Keratinocyte (primary cell): ENCODE data around the gene MDN1. TPM values are rescaled to one million over a fixed set of nuclear protein-coding genes. Genes with fewer than 3 reads are reported as not detected.

Experiments used
- DNase-seq: peaks from one replicate; pipeline ENCODE4 v3.0.0-alpha.2; 2011; ENCODE audit warnings: low read depth, missing footprints, low spot score
- FAIRE-seq: peaks from 2 replicates; lab custom pipeline; 2011; peaks lifted over from hg19 to GRCh38; lab: Jason Lieb, UNC
- H2AFZ ChIP-seq: 2 replicates; pipeline ENCODE4 v1.6.0; 2012; ENCODE audit warnings: low read length, control low read depth, inconsistent platforms; ENCODE audit not compliant: control insufficient read depth
- H3K27ac ChIP-seq: 2 replicates; pipeline ENCODE4 v1.5.1; 2011; ENCODE audit warnings: low read length; ENCODE audit not compliant: control insufficient read depth, insufficient read depth
- H3K27me3 ChIP-seq: 3 replicates; pipeline ENCODE4 v1.6.0; 2011; ENCODE audit warnings: low read length; ENCODE audit not compliant: control insufficient read depth, insufficient read depth; ENCODE audit errors: extremely low read depth
- H3K36me3 ChIP-seq, 2 experiments: 2 replicates in 1 of 2; 3 replicates in 1 of 2; pipeline ENCODE4 v1.5.1; 2011; ENCODE audit warnings: low read length in 2 of 2, mild to moderate bottlenecking in 1 of 2; ENCODE audit not compliant: control insufficient read depth in 2 of 2, insufficient read depth in 2 of 2; ENCODE audit errors: extremely low read depth in 1 of 2
- H3K4me1 ChIP-seq: 3 replicates; pipeline ENCODE4 v1.5.1; 2011; ENCODE audit warnings: low read length; ENCODE audit not compliant: control insufficient read depth, insufficient read depth; ENCODE audit errors: extremely low read depth
- H3K4me2 ChIP-seq: 3 replicates; pipeline ENCODE4 v1.6.0; 2011; ENCODE audit warnings: low read depth, low read length; ENCODE audit not compliant: control insufficient read depth, insufficient read depth; ENCODE audit errors: extremely low read depth
- H3K4me3 ChIP-seq, 3 experiments: fragments of 200-600 bp in 1 of 3; sonication (generic) in 1 of 3; 2 replicates in 2 of 3; 3 replicates in 1 of 3; pipeline ENCODE4 v1.5.1; 2011 to 2016; ENCODE audit warnings: low read length in 3 of 3, mild to moderate bottlenecking in 3 of 3, control low read depth in 2 of 3, inconsistent platforms in 1 of 3, low read depth in 1 of 3, mixed read lengths in 1 of 3, mixed run types in 1 of 3, moderate library complexity in 1 of 3; ENCODE audit not compliant: control insufficient read depth in 2 of 3, insufficient read depth in 2 of 3; ENCODE audit errors: extremely low read depth in 1 of 3
- H3K79me2 ChIP-seq: 2 replicates; pipeline ENCODE4 v1.6.0; 2012; ENCODE audit warnings: low read length; ENCODE audit not compliant: control insufficient read depth, insufficient read depth
- H3K9ac ChIP-seq: 3 replicates; pipeline ENCODE4 v1.6.0; 2011; ENCODE audit warnings: low read length; ENCODE audit not compliant: control insufficient read depth, insufficient read depth; ENCODE audit errors: extremely low read depth
- H3K9me1 ChIP-seq: 3 replicates; pipeline ENCODE4 v1.6.0; 2011; ENCODE audit warnings: low read length; ENCODE audit not compliant: control insufficient read depth, insufficient read depth; ENCODE audit errors: extremely low read depth
- H3K9me3 ChIP-seq: 2 replicates; pipeline ENCODE4 v1.5.1; 2012; ENCODE audit warnings: low read depth, low read length; ENCODE audit not compliant: control insufficient read depth
- H4K20me1 ChIP-seq: 3 replicates; pipeline ENCODE4 v1.6.0; 2011; ENCODE audit warnings: low read length; ENCODE audit not compliant: control insufficient read depth, insufficient read depth; ENCODE audit errors: extremely low read depth
- EZH2 ChIP-seq: IDR thresholded peaks from one replicate; pipeline ENCODE4 v1.6.1; 2012; ENCODE audit warnings: inconsistent platforms, mild to moderate bottlenecking, low read length, moderate library complexity
- dilution Hi-C: fragments of 300-500 bp; cut with MboI; formaldehyde crosslinking; loops from one replicate; pipeline ENCODE4 v1.7.0; 2020; ENCODE audit warnings: low sequenced_read_pairs; ENCODE audit not compliant: extremely low pct_ligation_motif_present
- polyA plus RNA-seq, 5 experiments: library from polyadenylated mRNA; depleted of rRNA in 3 of 5; stranded (reverse) in 3 of 5; stranded (forward) in 1 of 5; unstranded in 1 of 5; fragments of >200 nt; gene quantifications; 1 replicate in 1 of 5; 2 replicates in 3 of 5; 3 replicates in 1 of 5; pipeline versions ENCODE4 v1.2.1 to v1.2.3, GENCODE V29; 2011 to 2012; ENCODE audit warnings: missing spikeins in 2 of 5, low read depth in 1 of 5, low replicate concordance in 1 of 5
- TF ChIP-seq, protein P1 (sequence below), 3 experiments: IDR thresholded peaks in 1 of 3; conservative IDR thresholded peaks in 1 of 3; optimal IDR thresholded peaks in 1 of 3; 2 replicates in 2 of 3; 3 replicates in 1 of 3; pipeline versions ENCODE3 to v1.5.1; 2011; ENCODE audit warnings: low read length in 3 of 3, mild to moderate bottlenecking in 3 of 3, moderate library complexity in 2 of 3, control low read depth in 1 of 3, inconsistent platforms in 1 of 3; ENCODE audit not compliant: insufficient read depth in 2 of 3; ENCODE audit errors: extremely low read depth in 1 of 3

The MDN1 gene
- polyA plus RNA-seq, 1 donor (not counting 4 experiments of a cell fraction or from before 2014, with no cell fraction given), result 16.0 TPM

DNA sequence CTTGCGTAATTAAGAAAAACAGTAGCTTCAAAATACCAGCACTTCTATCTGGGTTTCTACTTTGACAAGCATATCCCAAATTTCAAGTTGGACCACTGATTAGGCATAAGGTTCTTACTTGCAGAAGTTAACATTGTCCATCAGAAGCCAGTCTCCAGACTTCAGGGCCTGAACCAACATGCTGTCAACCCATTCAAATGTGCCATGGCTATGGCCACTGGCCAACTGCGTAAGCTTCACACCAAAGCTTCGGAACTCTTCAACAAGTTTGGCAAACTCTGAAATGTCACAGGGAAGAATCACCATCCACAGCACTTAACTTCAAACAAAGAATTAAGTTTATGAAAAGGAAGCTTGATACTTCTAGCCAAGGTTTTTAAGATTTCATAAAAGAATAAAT lies 103.1 kb downstream of the MDN1 start:
- dilution Hi-C loops, result no loop called here
- Histone ChIP-seq H3K4me2 (no peak overlapping the region), H3K27ac (no peak overlapping the region), H2AFZ (no peak overlapping the region), H3K4me1 (no peaks in the 10 kb centered on the region), H3K9ac (no peak overlapping the region), H3K9me1 (no peaks in the 10 kb centered on the region), H3K27me3 (no peaks in the 10 kb centered on the region), H3K4me3 (no peak overlapping the region), H4K20me1 (no peaks in the 10 kb centered on the region), H3K36me3 (peaks cover 18 to 35% of the 10 kb centered on the region in 2 experiments), H3K79me2 (no peaks in the 10 kb centered on the region), H3K9me3 (no peaks in the 10 kb centered on the region)
- TF ChIP-seq, protein P1, sequence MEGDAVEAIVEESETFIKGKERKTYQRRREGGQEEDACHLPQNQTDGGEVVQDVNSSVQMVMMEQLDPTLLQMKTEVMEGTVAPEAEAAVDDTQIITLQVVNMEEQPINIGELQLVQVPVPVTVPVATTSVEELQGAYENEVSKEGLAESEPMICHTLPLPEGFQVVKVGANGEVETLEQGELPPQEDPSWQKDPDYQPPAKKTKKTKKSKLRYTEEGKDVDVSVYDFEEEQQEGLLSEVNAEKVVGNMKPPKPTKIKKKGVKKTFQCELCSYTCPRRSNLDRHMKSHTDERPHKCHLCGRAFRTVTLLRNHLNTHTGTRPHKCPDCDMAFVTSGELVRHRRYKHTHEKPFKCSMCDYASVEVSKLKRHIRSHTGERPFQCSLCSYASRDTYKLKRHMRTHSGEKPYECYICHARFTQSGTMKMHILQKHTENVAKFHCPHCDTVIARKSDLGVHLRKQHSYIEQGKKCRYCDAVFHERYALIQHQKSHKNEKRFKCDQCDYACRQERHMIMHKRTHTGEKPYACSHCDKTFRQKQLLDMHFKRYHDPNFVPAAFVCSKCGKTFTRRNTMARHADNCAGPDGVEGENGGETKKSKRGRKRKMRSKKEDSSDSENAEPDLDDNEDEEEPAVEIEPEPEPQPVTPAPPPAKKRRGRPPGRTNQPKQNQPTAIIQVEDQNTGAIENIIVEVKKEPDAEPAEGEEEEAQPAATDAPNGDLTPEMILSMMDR (optimal IDR thresholded peaks at IDR 0.05 in 1 of 3, IDR thresholded peaks at IDR 0.05 in 1 of 3, conservative IDR thresholded peaks at IDR 0.05 in 1 of 3; ENCODE audit: extremely low read depth in 1 of 3, insufficient read depth in 2 of 3, low read length in 3 of 3), result no peak
- TF ChIP-seq EZH2, result no peak
- FAIRE-seq (no peak), DNase-seq (no peak)

DNA sequence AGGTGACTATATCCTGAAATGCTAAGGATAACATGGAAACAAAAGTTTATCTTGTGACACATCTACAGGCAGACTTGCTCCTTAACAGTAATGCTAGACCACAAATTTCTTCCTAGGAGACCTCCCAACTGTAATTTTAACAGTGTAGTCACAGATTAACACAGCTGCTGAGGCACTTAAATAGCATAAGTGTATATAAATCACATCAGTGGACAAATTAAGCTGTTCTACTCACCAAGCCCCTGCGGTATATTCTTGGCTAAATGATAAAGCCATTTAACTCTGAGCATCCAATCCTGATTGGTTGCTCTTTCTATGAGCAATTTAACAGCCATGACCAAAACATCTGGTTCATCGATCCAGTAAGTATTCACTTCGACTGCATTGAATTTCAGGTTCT lies 107.8 kb downstream of the MDN1 start:
- TF ChIP-seq, protein P1 (optimal IDR thresholded peaks at IDR 0.05 in 1 of 3, IDR thresholded peaks at IDR 0.05 in 1 of 3, conservative IDR thresholded peaks at IDR 0.05 in 1 of 3; ENCODE audit: extremely low read depth in 1 of 3, insufficient read depth in 2 of 3, low read length in 3 of 3), result no peak
- no peak for TF ChIP-seq EZH2
- dilution Hi-C loops, result no loop called here
- H3K36me3 ChIP-seq, result peaks cover 18 to 25% of the 10 kb centered on the region in 2 experiments

More for the DNA sequence above, 107.8 kb downstream of the MDN1 start:
- H3K79me2 ChIP-seq, result no peaks in the 10 kb centered on the region
- no peaks in the 10 kb centered on the region for H3K27me3 ChIP-seq
- no peak overlapping the region for H3K9ac ChIP-seq
- H3K4me2 ChIP-seq, result no peak overlapping the region
- DNase-seq (no peak), FAIRE-seq (no peak)
- H3K4me3 ChIP-seq, result no peak overlapping the region
- peaks cover 9% of the 10 kb centered on the region for H3K4me1 ChIP-seq
- no peak overlapping the region for H2AFZ ChIP-seq
- H3K9me1 ChIP-seq, result no peaks in the 10 kb centered on the region
- no peak overlapping the region for H3K27ac ChIP-seq
- no peaks in the 10 kb centered on the region for H3K9me3 ChIP-seq
- no peaks in the 10 kb centered on the region for H4K20me1 ChIP-seq
